Stimulated activated naive CD8-positive, alpha-beta T cell treated with anti-CD3 and anti-CD28 coated beads, Interleukin-15, amount 100 ng/mL, for 72 hours (primary cell): ENCODE results near the gene SEPSECS.
"Not testable (repeated sequence)": the region's sequence is repeated elsewhere in the genome, so short reads cannot be mapped to it uniquely, and the experiment has no call there.

Experiments
- ATAC-seq: fragments of 150-1000 bp; cut with Tn5 transposase; 2 replicates; pipeline ENCODE4 v1.10.0; 2021; ENCODE audit warnings: mild to moderate bottlenecking, moderate library complexity
- DNase-seq, 2 donors: peaks; one replicate each; pipeline ENCODE4 v3.0.0; 2021 to 2022
- H3K27ac Mint-ChIP-seq, 2 donors: one replicate each; pipeline ENCODE4 v1.8.0; 2022; ENCODE audit warnings: mild to moderate bottlenecking in 2 of 2, mixed read lengths in 2 of 2, moderate library complexity in 2 of 2
- H3K27me3 Mint-ChIP-seq: one replicate; pipeline ENCODE4 v1.8.0; 2022; ENCODE audit warnings: mixed read lengths
- H3K4me1 Mint-ChIP-seq: one replicate; pipeline ENCODE4 v1.8.0; 2022; ENCODE audit warnings: mild to moderate bottlenecking, mixed read lengths
- H3K4me3 Mint-ChIP-seq, 2 donors: one replicate each; pipeline ENCODE4 v1.8.0; 2022; ENCODE audit warnings: mild to moderate bottlenecking in 2 of 2, mixed read lengths in 2 of 2, moderate library complexity in 1 of 2
- H3K9me3 Mint-ChIP-seq, 2 donors: one replicate each; pipeline ENCODE4 v1.8.0; 2022; ENCODE audit warnings: mixed read lengths in 2 of 2

Gene SEPSECS

GRCh38 chr4:25088093-25088952 is 71.9 kb downstream of the SEPSECS start:
- ATAC-seq (peak; percentile 37), DNase-seq (no peak)
- Mint-ChIP-seq H3K4me3 (peak overlapping the region; percentile 8 to 40), H3K9me3 (peaks cover 5% of the 10 kb centered on the region in 2 donors), H3K4me1 (peaks cover 15% of the 10 kb centered on the region), H3K27ac (no peak overlapping the region), H3K27me3 (peaks cover 78% of the 10 kb centered on the region)

GRCh38 chr4:25085671-25086070 is 74.6 kb downstream of the SEPSECS start:
- H3K4me1 Mint-ChIP-seq = peaks cover 15% of the 10 kb centered on the region
- H3K9me3 Mint-ChIP-seq = no peaks in the 10 kb centered on the region
- no peak overlapping the region for H3K27ac Mint-ChIP-seq
- H3K27me3 Mint-ChIP-seq = peaks cover 91% of the 10 kb centered on the region
- ATAC-seq = no peak
- DNase-seq = no peak
- H3K4me3 Mint-ChIP-seq = no peak overlapping the region

- H3K4me3 Mint-ChIP-seq, H3K4me1 Mint-ChIP-seq, DNase-seq, H3K9me3 Mint-ChIP-seq, ATAC-seq, H3K27ac Mint-ChIP-seq: not testable (repeated sequence)
- peaks cover 73% of the 10 kb centered on the region for H3K27me3 Mint-ChIP-seq
These were observed 76.8 kb downstream of the SEPSECS start for GRCh38 chr4:25083441-25083840.

- H3K27me3 Mint-ChIP-seq = peaks cover 73% of the 10 kb centered on the region
- H3K4me3 Mint-ChIP-seq = no peak overlapping the region
- no peak overlapping the region for H3K27ac Mint-ChIP-seq
These were observed 78.3 kb downstream of the SEPSECS start for GRCh38 chr4:25081866-25082471.

GRCh38 chr4:25080571-25080970 is 79.7 kb downstream of the SEPSECS start:
- ATAC-seq = no peak
- H3K4me1 Mint-ChIP-seq = no peaks in the 10 kb centered on the region
- peaks cover 61% of the 10 kb centered on the region for H3K27me3 Mint-ChIP-seq
- no peaks in the 10 kb centered on the region for H3K9me3 Mint-ChIP-seq
- H3K4me3 Mint-ChIP-seq = no peak overlapping the region
- H3K27ac Mint-ChIP-seq = no peak overlapping the region
- DNase-seq = no peak

More at GRCh38 chr4:25081866-25082471, 78.3 kb downstream of the SEPSECS start:
- H3K9me3 Mint-ChIP-seq = no peaks in the 10 kb centered on the region
- DNase-seq (no peak), ATAC-seq (no peak)
- no peaks in the 10 kb centered on the region for H3K4me1 Mint-ChIP-seq

- no peaks in the 10 kb centered on the region for H3K4me1 Mint-ChIP-seq
- peaks cover 43% of the 10 kb centered on the region for H3K27me3 Mint-ChIP-seq
- DNase-seq = no peak
- H3K4me3 Mint-ChIP-seq = no peak overlapping the region
- no peak for ATAC-seq
- H3K27ac Mint-ChIP-seq = no peak overlapping the region
- H3K9me3 Mint-ChIP-seq = peaks cover 0 to 8% of the 10 kb centered on the region in 2 donors
These were observed 81.7 kb downstream of the SEPSECS start for GRCh38 chr4:25078523-25078922.

GRCh38 chr4:25076625-25077398 is 83.4 kb downstream of the SEPSECS start:
- ATAC-seq (no peak), DNase-seq (no peak)
- Mint-ChIP-seq H3K9me3 (peaks cover 0 to 11% of the 10 kb centered on the region in 2 donors), H3K27ac (no peak overlapping the region), H3K27me3 (peaks cover 26% of the 10 kb centered on the region), H3K4me3 (no peak overlapping the region), H3K4me1 (no peaks in the 10 kb centered on the region)

- Mint-ChIP-seq H3K27me3 (peaks cover 26% of the 10 kb centered on the region), H3K4me3 (no peak overlapping the region), H3K9me3 (peaks cover 0 to 11% of the 10 kb centered on the region in 2 donors), H3K27ac (no peak overlapping the region), H3K4me1 (no peaks in the 10 kb centered on the region)
- ATAC-seq (no peak), DNase-seq (no peak)
These were observed 84.4 kb downstream of the SEPSECS start for GRCh38 chr4:25075851-25076250.

GRCh38 chr4:25075129-25075528 is 85.1 kb downstream of the SEPSECS start:
- DNase-seq (no peak), ATAC-seq (no peak)
- Mint-ChIP-seq H3K4me3 (no peak overlapping the region), H3K27me3 (peaks cover 31% of the 10 kb centered on the region), H3K4me1 (no peaks in the 10 kb centered on the region), H3K27ac (no peak overlapping the region), H3K9me3 (peaks cover 0 to 11% of the 10 kb centered on the region in 2 donors)

- Mint-ChIP-seq H3K27me3 (peaks cover 19% of the 10 kb centered on the region), H3K4me1 (no peaks in the 10 kb centered on the region), H3K4me3 (no peak overlapping the region), H3K9me3 (peaks cover 0 to 11% of the 10 kb centered on the region in 2 donors), H3K27ac (no peak overlapping the region)
- no peak for ATAC-seq
- DNase-seq = no peak
These were observed 89.7 kb downstream of the SEPSECS start for GRCh38 chr4:25070545-25070944.
